Right hindlimb (tissue), 1 donor: ENCODE results near the gene PTGR3.

Source experiments
- DNase-seq: peaks from one replicate; pipeline ENCODE4 v3.0.0-alpha.2; 2018

The PTGR3 gene

GRCh38 chr18:75209129-75209950 is at the start of gene PTGR3:
PTGR3 (minus strand) TSS chr18:75209139; CDS start chr18:75209058, 81 bp downstream.
- peak; percentile 93 for DNase-seq

GRCh38 chr18:75257605-75258004 is 48.7 kb upstream of the PTGR3 start:
- no peak for DNase-seq

- no peak for DNase-seq
Observed at GRCh38 chr18:75256376-75256775, 47.4 kb upstream of the PTGR3 start.

- no peak for DNase-seq
Observed at GRCh38 chr18:75255094-75255493, 46.2 kb upstream of the PTGR3 start.

- no peak for DNase-seq
Observed at GRCh38 chr18:75253784-75254183, 44.8 kb upstream of the PTGR3 start.

- no peak for DNase-seq
Observed at GRCh38 chr18:75253043-75253442, 44.1 kb upstream of the PTGR3 start.

GRCh38 chr18:75252136-75252535 is 43.2 kb upstream of the PTGR3 start:
- DNase-seq, result no peak

- no peak for DNase-seq
Observed at GRCh38 chr18:75251466-75251865, 42.5 kb upstream of the PTGR3 start.

- no peak for DNase-seq
Observed at GRCh38 chr18:75250471-75250821, 41.5 kb upstream of the PTGR3 start.

GRCh38 chr18:75249672-75250470 is 40.9 kb upstream of the PTGR3 start:
- no peak for DNase-seq

- no peak for DNase-seq
Observed at GRCh38 chr18:75249175-75249518, 40.2 kb upstream of the PTGR3 start.

- DNase-seq, result no peak
Observed at GRCh38 chr18:75248426-75249174, 39.7 kb upstream of the PTGR3 start.

GRCh38 chr18:75247611-75248421 is 38.9 kb upstream of the PTGR3 start:
- DNase-seq, result no peak

GRCh38 chr18:75246721-75247610 is 38.0 kb upstream of the PTGR3 start:
- DNase-seq, result no peak

GRCh38 chr18:75244351-75245313 is 35.7 kb upstream of the PTGR3 start:
- no peak for DNase-seq

GRCh38 chr18:75241705-75242104 is 32.8 kb upstream of the PTGR3 start:
- no peak for DNase-seq

GRCh38 chr18:75240433-75240832 is 31.5 kb upstream of the PTGR3 start:
- DNase-seq, result no peak

- no peak for DNase-seq
Observed at GRCh38 chr18:75238786-75239185, 29.8 kb upstream of the PTGR3 start.

- no peak for DNase-seq
Observed at GRCh38 chr18:75238100-75238499, 29.2 kb upstream of the PTGR3 start.

- DNase-seq, result no peak
Observed at GRCh38 chr18:75235896-75236295, 27.0 kb upstream of the PTGR3 start.
